Measurements from ENCODE around the gene LSMEM2. TPM values are rescaled to one million over a fixed set of nuclear protein-coding genes. Genes with fewer than 3 reads are reported as not detected.

The LSMEM2 gene
- polyA plus RNA-seq, 1 donor (not counting 4 experiments of a cell fraction or from before 2014, with no cell fraction given) = not detected

DNA sequence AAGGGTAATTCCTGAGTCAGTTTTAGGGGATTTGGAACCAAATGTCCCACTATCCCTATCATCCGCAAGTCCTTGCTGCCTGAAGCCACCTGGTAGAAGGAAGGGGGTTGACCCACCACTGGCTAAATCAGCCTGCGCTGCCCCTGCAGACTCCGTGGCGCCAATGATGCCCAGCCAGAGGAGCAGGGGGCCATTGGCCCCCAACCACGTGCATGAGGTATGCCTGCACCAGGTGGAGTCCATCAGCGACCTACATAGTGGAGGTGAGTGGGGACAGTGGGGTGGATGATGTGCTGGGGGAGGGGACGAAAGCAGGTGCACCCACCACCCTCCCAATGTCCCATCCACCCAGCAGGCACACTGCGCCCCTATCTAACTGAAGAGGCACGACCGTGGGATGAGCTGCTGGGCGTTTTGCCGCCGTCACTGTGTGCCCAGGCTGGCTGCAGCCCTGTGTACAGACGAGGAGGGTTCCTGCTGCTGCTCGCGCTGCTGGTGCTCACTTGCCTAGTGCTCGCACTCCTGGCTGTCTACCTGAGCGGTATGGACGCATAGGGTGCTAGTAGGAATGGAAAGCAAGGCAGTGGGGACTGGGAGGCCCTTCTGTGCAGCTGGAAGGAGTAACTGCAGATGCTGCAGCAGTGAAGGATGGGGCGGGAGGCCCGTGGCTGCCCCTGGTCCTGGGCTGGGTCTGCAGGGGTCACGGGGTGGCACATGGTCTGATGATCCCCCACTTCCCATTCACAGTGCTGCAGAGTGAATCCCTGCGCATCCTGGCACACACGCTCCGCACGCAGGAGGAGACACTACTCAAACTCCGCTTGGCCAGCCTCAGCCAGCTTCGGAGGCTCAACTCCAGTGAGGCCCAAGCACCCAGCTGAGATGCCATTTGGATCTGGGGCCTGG, 7.7 kb downstream of the LSMEM2 start:
- DNase-seq (ENCODE audit: low read depth, low spot score) = no peak
- Histone ChIP-seq H4K20me1 (ENCODE audit: control insufficient read depth, extremely low read depth, insufficient read depth, low read length) (no peaks in the 10 kb centered on the region), H3K9me1 (ENCODE audit: control insufficient read depth, extremely low read depth, insufficient read depth, low read length) (no peaks in the 10 kb centered on the region), H3K4me1 (ENCODE audit: control insufficient read depth, extremely low read depth, insufficient read depth, low read length) (peaks cover 6% of the 10 kb centered on the region), H2AFZ (ENCODE audit: control insufficient read depth, low read length) (no peak overlapping the region), H3K4me3 (ENCODE audit: control insufficient read depth in 2 of 3, extremely low read depth in 1 of 3, insufficient read depth in 2 of 3, low read depth in 1 of 3, low read length in 3 of 3) (no peak overlapping the region), H3K9me3 (ENCODE audit: control insufficient read depth, low read depth, low read length) (no peaks in the 10 kb centered on the region), H3K79me2 (ENCODE audit: control insufficient read depth, insufficient read depth, low read length) (peaks cover 23% of the 10 kb centered on the region), H3K9ac (ENCODE audit: control insufficient read depth, extremely low read depth, insufficient read depth, low read length) (no peak overlapping the region), H3K4me2 (ENCODE audit: control insufficient read depth, extremely low read depth, insufficient read depth, low read depth, low read length) (no peak overlapping the region), H3K36me3 (ENCODE audit: control insufficient read depth in 2 of 2, extremely low read depth in 1 of 2, insufficient read depth in 2 of 2, low read length in 2 of 2) (peaks cover 42% of the 10 kb centered on the region in 2 experiments), H3K27me3 (ENCODE audit: control insufficient read depth, extremely low read depth, insufficient read depth, low read length) (no peaks in the 10 kb centered on the region), H3K27ac (ENCODE audit: control insufficient read depth, insufficient read depth, low read length) (no peak overlapping the region)
- FAIRE-seq = no peak
- dilution Hi-C loops (cut with MboI; ENCODE audit: extremely low pct_ligation_motif_present, low sequenced_read_pairs) = no loop called here
- TF ChIP-seq EZH2 (IDR thresholded peaks at IDR 0.05; ENCODE audit: low read length) (no peak), CTCF (optimal IDR thresholded peaks at IDR 0.05 in 1 of 3, IDR thresholded peaks at IDR 0.05 in 1 of 3, conservative IDR thresholded peaks at IDR 0.05 in 1 of 3; ENCODE audit: extremely low read depth in 1 of 3, insufficient read depth in 2 of 3, low read length in 3 of 3) (no peak)

GRCh38 chr3:50287262-50287661, 8.4 kb downstream of the LSMEM2 start:
- H3K4me1 ChIP-seq (ENCODE audit: control insufficient read depth, extremely low read depth, insufficient read depth, low read length) = peaks cover 6% of the 10 kb centered on the region
- DNase-seq (ENCODE audit: low read depth, low spot score) (no peak), FAIRE-seq (no peak)
- no peak overlapping the region for H2AFZ ChIP-seq (ENCODE audit: control insufficient read depth, low read length)
- no peak for TF ChIP-seq EZH2 (IDR thresholded peaks at IDR 0.05; ENCODE audit: low read length)
- TF ChIP-seq CTCF (optimal IDR thresholded peaks at IDR 0.05 in 1 of 3, IDR thresholded peaks at IDR 0.05 in 1 of 3, conservative IDR thresholded peaks at IDR 0.05 in 1 of 3; ENCODE audit: extremely low read depth in 1 of 3, insufficient read depth in 2 of 3, low read length in 3 of 3) = no peak
- no peak overlapping the region for H3K4me2 ChIP-seq (ENCODE audit: control insufficient read depth, extremely low read depth, insufficient read depth, low read depth, low read length)
- no peaks in the 10 kb centered on the region for H4K20me1 ChIP-seq (ENCODE audit: control insufficient read depth, extremely low read depth, insufficient read depth, low read length)
- H3K27me3 ChIP-seq (ENCODE audit: control insufficient read depth, extremely low read depth, insufficient read depth, low read length) = no peaks in the 10 kb centered on the region
- H3K79me2 ChIP-seq (ENCODE audit: control insufficient read depth, insufficient read depth, low read length) = peaks cover 29% of the 10 kb centered on the region
- no peaks in the 10 kb centered on the region for H3K9me1 ChIP-seq (ENCODE audit: control insufficient read depth, extremely low read depth, insufficient read depth, low read length)
- no peak overlapping the region for H3K9ac ChIP-seq (ENCODE audit: control insufficient read depth, extremely low read depth, insufficient read depth, low read length)
- H3K36me3 ChIP-seq (ENCODE audit: control insufficient read depth in 2 of 2, extremely low read depth in 1 of 2, insufficient read depth in 2 of 2, low read length in 2 of 2) = peaks cover 42% of the 10 kb centered on the region in 2 experiments
- H3K9me3 ChIP-seq (ENCODE audit: control insufficient read depth, low read depth, low read length) = no peaks in the 10 kb centered on the region
- dilution Hi-C loops (cut with MboI; ENCODE audit: extremely low pct_ligation_motif_present, low sequenced_read_pairs) = no loop called here
- no peak overlapping the region for H3K4me3 ChIP-seq (ENCODE audit: control insufficient read depth in 2 of 3, extremely low read depth in 1 of 3, insufficient read depth in 2 of 3, low read depth in 1 of 3, low read length in 3 of 3)
- H3K27ac ChIP-seq (ENCODE audit: control insufficient read depth, insufficient read depth, low read length) = no peak overlapping the region

All from keratinocyte (primary cell).